G401 (cell line): ENCODE measurements around the gene NAPG. TPM values are rescaled to one million over a fixed set of nuclear protein-coding genes. Genes with fewer than 3 reads are reported as not detected.

ENCODE experiments used
- DNase-seq: peaks from one replicate; pipeline ENCODE4 v3.0.0-alpha.2; 2015; ENCODE audit warnings: low spot score
- in situ Hi-C: cut with HindIII; loops from 2 replicates; pipeline ENCODE4 v1.10.0; 2016; ENCODE audit warnings: low sequenced_read_pairs, mixed read lengths
- total RNA-seq: library from RNA; depleted of rRNA; stranded (reverse); fragments of >200 nt; shearing (Covaris generic); gene quantifications from 2 replicates; pipeline ENCODE4 v1.2.3, GENCODE V29; 2014

NAPG gene
- total RNA-seq, 1 experiment from 2014 or later, result 25.7 TPM

DNA sequence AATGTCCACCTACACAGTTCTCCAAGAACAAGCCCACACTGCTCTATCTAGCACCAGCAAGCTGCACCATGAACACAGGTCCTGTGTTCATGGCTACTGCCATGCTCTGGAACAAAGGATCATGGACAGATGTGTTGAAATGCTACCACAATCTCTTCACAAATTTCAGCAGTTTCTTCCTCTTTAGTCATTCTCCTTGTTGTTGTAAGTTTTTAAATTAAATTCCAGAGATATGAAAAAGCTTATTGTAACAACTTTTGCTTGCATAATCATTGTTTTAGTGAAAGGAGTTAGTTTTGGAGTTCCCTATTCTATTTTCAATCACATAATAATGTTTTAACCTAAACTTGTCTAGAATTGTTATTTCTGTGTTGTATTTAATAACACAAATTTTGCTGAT lies 17.2 kb upstream of the NAPG start:
- in situ Hi-C loops, result no loop called here
- DNase-seq, result no peak

DNA sequence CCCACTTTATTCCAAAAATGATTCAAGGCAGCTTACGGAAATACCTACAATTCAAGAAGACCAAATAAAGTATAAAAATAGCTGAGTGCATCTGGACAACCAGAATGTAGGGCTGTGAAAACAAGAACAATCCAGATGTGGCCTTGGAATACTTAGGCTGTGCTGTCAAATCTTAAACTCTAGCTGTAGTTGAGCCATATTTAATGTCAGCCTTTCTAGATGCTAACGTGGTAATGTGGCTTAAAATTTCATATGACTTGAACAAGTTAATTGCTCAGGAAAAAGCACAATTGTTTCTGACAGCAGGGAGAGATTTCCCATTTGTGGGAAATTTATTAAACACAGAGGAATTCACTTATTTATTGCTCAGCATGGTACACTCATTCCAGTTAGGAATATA lies 14.6 kb upstream of the NAPG start:
- in situ Hi-C loops, result no loop called here

GRCh38 chr18:10514082-10514481 lies 11.7 kb upstream of the NAPG start:
- peak; percentile 19 for DNase-seq
- in situ Hi-C loops, result no loop called here

More for the DNA sequence above, 14.6 kb upstream of the NAPG start:
- no peak for DNase-seq

- no peak for DNase-seq
- in situ Hi-C loops, result no loop called here
These were observed 11.2 kb upstream of the NAPG start for GRCh38 chr18:10514601-10515000.

DNA sequence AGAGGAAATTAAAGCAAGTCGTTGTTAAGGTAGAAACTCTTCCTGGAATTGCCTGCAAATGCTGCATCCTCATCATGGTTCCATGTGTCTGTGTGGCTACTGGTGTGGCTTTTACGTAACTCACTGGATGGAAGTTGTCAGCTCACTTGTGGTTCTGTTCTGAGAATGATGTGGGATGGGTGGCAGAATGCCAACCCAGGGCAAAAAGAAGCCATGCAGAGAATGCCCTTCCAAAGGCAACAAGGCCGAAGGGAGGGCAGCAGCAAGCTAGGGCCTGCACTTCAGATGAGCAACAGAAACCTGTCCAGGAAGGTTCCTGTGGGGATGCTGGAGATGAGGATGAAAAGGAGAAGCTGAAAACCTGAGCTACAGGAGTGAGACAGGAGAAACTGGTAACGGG lies 10.4 kb upstream of the NAPG start:
- in situ Hi-C loops, result no loop called here
- DNase-seq, result no peak

DNA sequence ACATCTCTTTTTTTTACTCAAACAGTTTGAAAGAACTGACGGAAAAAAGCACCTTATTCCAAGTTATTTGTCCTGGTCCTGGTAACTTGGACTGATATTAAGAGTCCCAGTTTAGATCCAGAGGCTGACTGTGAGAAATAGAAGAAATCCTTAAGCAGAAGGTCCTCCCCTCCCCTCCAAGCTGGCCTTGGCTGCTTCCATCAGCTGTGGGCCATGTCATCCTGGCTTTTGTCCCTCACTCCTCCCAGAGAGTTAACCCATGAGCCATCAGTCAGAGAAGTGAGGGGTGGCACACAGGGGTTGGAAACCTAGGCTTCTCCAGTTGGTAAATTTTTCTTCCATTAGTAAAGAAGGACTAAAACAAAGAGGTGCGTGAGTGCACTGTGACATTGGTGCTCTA lies 9.7 kb upstream of the NAPG start:
- no peak for DNase-seq
- in situ Hi-C loops, result no loop called here

- in situ Hi-C loops, result no loop called here
These were observed 7.1 kb upstream of the NAPG start for GRCh38 chr18:10518595-10519255.

GRCh38 chr18:10519366-10519765 lies 6.5 kb upstream of the NAPG start:
- in situ Hi-C loops, result no loop called here
- DNase-seq, result no peak

More at GRCh38 chr18:10518595-10519255, 7.1 kb upstream of the NAPG start:
- peak; percentile 19 for DNase-seq

DNA sequence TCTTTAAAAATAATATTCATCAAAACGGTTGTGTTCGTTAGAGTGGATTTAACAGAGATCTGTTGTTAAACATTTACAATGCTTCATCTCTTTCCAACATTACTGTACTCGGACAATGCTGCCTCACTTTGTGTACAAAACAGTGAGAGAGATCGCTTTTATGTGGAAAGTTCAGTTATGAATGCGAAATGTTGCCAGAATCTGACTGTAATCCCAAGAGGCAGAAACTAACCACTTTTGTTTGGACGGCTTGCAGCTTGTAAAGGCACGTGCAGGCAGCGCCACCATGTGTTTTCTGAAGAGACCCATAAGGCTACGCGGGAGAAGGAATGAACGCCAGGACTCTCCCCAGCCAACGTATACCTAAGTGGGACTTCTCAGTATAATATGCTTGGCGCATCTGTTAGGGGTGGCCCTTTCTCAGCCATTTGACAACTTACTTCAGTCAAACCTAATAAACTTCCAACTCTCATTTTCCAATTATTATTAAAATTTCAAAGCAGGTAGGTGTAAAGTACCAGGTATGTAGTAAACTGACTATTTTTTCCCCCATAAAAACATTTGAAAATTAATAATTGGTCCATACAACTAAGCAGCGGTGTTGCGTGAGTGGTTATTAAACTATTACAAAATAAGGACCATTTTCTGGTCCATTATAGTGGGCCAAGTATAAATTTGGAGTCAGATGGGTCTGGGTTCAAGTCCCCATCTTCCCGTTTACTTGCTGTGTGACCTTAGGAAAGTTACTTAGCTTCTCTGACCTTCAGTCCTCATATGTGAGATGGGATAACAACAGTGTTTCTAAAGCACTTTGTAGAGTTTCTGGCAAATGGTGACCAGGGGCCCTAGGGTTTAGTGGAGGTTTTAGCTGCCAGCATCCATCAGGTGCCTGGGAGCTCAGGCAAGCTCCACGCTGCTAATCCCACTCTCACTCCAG lies 5.6 kb upstream of the NAPG start:
- in situ Hi-C loops, result no loop called here
- peak; percentile 64 for DNase-seq

DNA sequence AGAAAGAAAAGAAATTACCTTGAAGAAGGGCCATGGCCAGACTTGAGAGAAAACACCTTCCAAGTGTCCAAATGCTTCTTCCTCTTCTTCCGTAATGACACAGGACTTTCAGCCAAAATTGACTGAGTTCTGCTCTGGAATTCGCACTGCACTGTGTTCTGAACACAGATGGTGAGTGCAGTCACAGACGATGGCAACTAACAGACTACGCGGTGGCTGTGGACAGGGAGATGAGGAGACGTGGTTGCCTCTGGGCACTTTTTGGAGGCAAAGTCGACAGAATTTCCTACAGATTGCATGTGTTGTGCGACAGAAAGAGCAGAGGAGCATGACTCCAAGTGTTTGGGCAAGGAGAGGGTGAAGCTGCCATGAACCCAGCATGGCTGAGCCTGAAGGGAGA lies 4.3 kb upstream of the NAPG start:
- in situ Hi-C loops, result no loop called here

DNA sequence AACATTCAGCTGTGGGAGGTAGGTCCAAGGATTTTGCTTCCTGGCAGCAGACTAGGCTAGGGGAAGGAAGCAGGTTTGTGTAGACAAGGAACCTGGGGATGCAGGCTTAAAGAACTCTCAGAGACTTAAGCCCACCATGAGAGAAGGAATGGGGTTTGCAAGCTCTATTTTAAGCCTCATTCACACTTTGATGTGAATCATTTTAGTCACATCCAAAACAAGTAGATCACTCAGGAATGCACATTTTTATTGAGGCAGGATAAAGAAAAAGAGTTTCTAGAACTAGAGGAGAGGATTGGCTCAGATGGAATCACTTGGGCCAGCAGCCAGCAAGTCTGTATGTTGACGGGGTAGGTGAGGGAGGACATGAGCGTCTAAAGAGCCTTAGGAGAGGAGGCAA lies 3.3 kb upstream of the NAPG start:
- DNase-seq, result no peak
- in situ Hi-C loops, result no loop called here

More for the DNA sequence above, 4.3 kb upstream of the NAPG start:
- no peak for DNase-seq

DNA sequence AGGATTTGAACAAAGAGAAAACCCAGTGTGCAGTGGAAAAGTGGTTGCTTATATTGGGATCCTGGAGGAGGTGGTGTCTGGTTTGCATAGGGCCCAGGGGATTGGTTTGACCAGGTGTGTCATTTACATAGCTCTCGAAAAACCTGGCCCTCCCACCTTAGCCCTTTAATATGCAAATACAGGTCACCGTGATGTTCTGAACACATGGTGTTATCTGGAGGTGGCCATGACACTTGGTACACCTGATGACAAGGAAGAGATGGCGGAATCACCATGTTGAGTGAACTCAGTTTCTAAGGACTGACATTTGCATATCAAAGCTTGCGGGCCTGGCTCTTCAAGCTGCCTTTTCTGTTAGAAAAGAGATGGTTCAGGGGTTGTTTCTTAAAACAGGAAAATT lies 2.3 kb upstream of the NAPG start:
- DNase-seq, result no peak
- in situ Hi-C loops, result no loop called here

- DNase-seq, result no peak
- in situ Hi-C loops, result no loop called here
These were observed 1.1 kb upstream of the NAPG start for GRCh38 chr18:10524507-10525370.

DNA sequence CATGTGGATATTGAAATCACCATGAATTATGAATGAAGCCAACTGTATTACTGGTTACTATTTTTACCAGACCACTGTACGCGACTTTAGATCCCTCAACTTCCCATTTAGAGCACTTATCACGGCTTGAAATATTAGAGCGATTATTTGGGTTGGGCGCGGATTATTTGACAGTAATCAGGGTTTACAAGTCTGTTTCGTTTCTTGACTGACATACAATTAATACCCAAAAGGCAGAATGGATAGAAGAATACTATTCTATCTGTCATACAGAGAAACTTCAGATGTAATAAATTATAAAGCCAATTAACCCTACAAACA lies 496 bp upstream of the NAPG start:
- no peak for DNase-seq
- in situ Hi-C loops, result no loop called here

- DNase-seq, result no peak
These were observed 728 bp downstream of the NAPG start for GRCh38 chr18:10526561-10526949.

GRCh38 chr18:10528439-10528838 lies 2.6 kb downstream of the NAPG start:
- in situ Hi-C loops, result no loop called here
- DNase-seq, result no peak

More at GRCh38 chr18:10526561-10526949, 728 bp downstream of the NAPG start:
- in situ Hi-C loops, result no loop called here

DNA sequence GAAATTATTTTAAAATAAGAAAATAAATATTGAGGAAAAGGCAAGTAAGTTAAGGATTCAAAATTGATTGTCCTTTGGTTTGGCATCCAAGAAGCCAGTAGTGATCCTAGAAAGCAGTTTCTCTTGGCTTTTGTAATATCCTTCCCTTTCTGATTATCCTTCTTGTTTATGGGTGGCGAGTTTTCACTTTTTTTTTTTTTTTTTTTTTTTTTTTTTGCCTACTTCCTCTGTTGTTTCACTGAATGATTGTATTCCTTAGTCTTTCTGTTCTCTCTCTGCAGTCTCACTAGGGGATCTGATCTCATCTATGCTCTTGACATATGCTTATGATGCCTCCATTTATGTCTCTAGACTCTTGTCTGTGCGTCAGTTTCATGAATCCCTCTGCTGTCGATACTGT lies 4.2 kb downstream of the NAPG start:
- no peak for DNase-seq
- in situ Hi-C loops, result no loop called here

DNA sequence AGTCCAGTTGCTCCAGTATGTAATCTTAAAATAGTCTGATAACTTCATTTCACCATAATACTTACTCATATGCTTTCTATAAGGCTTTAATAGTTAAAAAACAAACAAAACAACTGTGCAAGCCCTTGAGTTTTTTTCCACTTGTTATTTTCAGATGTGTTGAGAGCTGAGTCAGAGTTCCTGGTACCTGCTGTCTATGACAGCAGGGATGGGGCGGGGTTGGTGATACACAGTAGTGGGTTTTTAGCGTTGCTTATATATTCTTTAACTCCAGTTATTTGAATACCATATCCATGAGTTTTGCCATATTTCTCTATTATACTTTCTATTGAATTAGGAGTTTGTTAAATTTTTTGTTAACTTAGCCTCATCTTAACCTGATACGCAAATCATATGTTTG lies 5.0 kb downstream of the NAPG start:
- in situ Hi-C loops, result no loop called here
- DNase-seq, result no peak

DNA sequence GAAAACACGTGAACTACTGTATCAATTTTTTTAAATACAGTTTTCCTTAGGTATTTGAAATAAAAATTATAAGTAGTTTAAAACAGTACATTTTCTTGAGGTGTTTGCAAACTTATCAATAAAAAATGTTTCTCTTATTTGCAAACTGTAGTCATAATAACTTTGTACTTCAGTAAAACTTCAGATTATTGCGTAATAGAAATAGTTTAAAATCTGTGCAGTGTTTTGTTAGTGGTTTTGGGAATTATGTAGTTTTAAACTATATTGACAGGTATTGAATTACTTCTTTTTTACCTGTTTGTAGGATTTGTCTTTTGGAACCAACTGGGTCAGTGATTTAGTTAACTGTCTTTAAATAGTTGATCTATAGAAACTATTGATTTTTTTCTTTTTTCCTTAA lies 7.3 kb downstream of the NAPG start:
- in situ Hi-C loops, result no loop called here
- DNase-seq, result no peak

GRCh38 chr18:10536280-10536679 lies 10.5 kb downstream of the NAPG start:
- in situ Hi-C loops, result no loop called here
- DNase-seq, result no peak
